Cerebellar nuclear complex (tissue), 1 donor: ENCODE data around the gene RWDD1.
"Not testable (repeated sequence)": the region's sequence is repeated elsewhere in the genome, so short reads cannot be mapped to it uniquely, and the experiment has no call there.

Experiments used
- DNase-seq, 2 experiments: peaks; one replicate each; lab custom pipeline; 2025; lab: John Stamatoyannopoulos, UW

RWDD1 gene

DNA sequence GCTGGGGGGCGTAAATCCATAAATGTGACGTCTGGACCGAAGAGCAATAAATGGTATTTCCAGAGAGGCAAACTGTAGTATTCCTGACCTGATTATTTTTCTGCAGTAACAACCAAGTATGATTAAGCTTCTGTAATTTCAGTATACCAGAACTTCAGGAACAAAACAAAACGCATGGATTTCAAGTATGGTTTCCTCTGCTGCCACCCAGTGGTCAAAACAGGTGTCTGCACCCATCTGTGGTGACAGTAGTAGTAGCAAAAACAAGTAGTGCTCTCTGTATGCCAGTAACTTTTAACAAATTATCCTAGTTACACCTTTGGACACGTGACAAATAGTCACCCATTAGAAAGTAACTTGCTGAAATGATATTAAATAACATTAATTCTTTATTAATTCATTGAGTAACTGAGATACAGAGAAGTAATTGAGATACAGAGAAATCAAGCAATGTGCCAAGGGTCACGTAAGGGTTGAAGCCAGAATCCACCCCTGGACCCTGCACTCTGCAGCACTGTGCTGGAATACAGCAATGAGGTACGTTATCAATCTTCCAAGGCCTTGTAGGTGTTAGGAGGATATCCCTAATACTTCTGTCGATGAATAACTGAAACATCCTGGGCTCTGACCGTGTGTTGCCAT lies 9.8 kb upstream of the RWDD1 start:
- DNase-seq = peak; percentile 7 to 12

- DNase-seq = no peak
Measured at GRCh38 chr6:116562019-116562403, 9.3 kb upstream of the RWDD1 start.

DNA sequence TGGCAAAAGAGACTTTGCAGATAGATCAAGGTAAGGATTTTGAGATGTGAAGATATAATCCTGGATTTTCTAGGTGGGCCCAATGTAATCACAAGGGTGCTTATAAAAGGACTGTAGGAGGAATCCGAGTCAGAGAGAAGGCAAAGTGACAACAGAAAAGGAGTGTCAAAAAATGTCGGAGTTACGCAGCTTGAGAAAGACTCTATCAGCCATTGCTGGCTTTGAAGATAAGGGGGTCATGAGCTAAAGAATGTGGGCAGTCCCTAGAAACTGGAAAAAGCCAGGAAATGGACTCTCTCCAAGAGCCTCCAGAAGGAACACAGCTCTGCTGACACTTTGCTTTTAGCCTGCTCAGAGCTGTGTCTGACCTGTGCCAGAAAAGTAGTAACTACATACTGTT lies 8.7 kb upstream of the RWDD1 start:
- DNase-seq = no peak

DNA sequence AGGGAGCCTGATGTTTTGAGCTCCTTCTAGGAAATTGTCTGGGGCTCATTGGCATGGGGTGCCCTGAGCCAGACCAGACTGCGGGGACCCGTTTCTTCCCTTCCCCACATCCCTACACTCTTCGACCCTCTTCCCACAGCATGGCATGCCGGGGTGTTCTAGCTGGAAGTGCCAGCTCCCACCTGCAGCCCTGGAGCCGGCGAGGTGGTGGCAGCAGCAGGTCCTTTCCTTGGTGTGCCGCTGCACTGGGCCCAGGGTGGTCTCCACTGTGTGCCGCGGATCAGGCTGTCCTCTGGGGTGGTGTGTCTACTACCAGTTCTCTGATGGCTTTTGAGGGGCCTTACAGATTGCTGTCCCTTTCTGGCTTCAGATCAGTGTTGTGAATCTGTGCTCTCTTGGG lies 7.5 kb upstream of the RWDD1 start:
- no peak for DNase-seq

- no peak for DNase-seq
Measured at GRCh38 chr6:116564311-116564710, 7.0 kb upstream of the RWDD1 start.

- peak in 1 of 2 experiments; percentile 17 for DNase-seq
Measured at GRCh38 chr6:116564921-116565872, 6.1 kb upstream of the RWDD1 start.

GRCh38 chr6:116568111-116568510 lies 3.2 kb upstream of the RWDD1 start:
- no peak for DNase-seq

GRCh38 chr6:116568821-116569755 lies 2.2 kb upstream of the RWDD1 start:
- DNase-seq = no peak

GRCh38 chr6:116571683-116572000 lies 338 bp downstream of the RWDD1 start:
- no peak for DNase-seq

GRCh38 chr6:116572162-116572561 lies 858 bp downstream of the RWDD1 start:
- DNase-seq = no peak

DNA sequence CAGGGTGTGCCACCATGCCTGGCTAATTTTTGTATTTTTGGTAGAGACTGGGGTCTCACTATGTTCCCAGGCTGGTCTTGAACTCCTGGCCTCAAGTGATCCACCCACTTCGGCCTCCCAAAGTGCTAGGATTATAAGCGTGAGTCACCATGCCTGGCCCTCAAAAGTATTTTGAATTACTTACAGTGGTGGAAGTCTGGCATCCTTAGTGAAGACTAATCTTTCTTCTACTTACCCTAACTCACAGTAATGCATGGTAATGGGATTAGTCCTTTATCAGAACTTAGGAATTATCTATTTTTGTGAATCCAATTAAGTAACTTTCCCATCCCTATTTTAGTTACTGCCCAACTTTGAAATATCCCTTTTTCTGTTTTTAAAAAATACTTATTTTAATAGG lies 3.9 kb downstream of the RWDD1 start:
- no peak for DNase-seq

GRCh38 chr6:116577486-116577885 lies 6.2 kb downstream of the RWDD1 start:
- no peak for DNase-seq

GRCh38 chr6:116578335-116578734 lies 7.0 kb downstream of the RWDD1 start:
- no peak for DNase-seq

DNA sequence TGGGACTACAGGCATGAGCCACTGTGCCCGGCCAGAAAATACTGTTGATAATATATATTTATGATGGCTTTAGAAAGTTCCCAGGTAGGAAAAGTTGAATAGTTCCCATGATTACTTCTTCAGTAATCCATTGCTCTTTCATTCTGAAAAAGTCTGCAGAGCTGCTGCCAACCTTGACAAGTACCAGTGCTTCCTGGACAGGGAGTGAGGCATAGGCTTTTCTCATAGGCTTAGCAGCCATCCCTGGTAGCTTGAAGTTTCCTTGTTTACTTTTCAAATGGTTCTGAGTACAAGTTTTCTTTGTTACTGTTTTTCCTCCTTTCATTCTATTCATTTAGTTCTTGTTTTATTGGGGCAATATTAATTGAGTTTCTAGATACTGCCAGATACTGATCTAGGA lies 7.8 kb downstream of the RWDD1 start:
- no peak for DNase-seq

- no peak for DNase-seq
Measured at GRCh38 chr6:116580198-116580597, 8.9 kb downstream of the RWDD1 start.

DNA sequence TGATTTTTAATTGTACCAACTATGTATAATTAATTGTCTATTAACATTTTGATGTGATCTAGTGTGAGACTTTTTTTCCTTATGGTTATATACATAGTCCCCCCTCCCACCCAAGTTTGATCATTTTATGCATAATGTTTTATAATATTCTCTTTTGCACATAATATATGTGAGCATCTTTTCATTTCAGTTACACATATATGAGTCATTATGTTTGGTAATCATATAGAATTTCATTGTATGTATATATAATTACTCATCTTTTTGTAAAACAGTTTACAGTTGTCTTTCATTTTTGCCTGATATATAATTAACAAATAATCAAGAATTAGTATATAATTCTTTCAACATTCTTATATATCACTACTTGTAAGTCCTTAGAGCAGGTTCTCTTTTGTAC lies 15.0 kb downstream of the RWDD1 start:
- DNase-seq = no peak

GRCh38 chr6:116586738-116587137 lies 15.4 kb downstream of the RWDD1 start:
- DNase-seq = no peak

GRCh38 chr6:116595247-116595646 lies 23.9 kb downstream of the RWDD1 start:
- DNase-seq = no peak

GRCh38 chr6:116596815-116597214 lies 25.5 kb downstream of the RWDD1 start:
- no peak for DNase-seq

- DNase-seq = not testable (repeated sequence)
Measured at GRCh38 chr6:116603916-116604315, 32.6 kb downstream of the RWDD1 start.

DNA sequence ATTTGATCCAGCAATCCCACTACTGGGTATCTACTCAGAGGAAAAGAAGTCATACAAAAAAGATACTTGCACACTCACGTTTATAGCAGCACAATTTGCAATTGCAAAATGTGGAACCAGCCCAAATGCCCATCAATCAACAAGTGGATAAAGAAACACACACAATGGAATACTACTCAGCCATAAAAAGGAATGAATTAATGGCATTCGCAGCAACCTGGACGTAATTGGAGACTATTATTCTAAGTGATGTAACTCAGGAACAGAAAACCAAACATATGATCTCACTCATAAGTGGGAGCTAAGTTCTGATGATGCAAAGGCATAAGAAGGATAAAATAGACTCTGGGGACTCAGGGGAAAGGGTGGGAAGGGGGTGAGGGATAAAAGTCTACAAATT lies 33.6 kb downstream of the RWDD1 start:
- DNase-seq = not testable (repeated sequence)

- DNase-seq = no peak
Measured at GRCh38 chr6:116605935-116606334, 34.6 kb downstream of the RWDD1 start.
